Measurements from ENCODE around the gene ARID3A.

- TF ChIP-seq CTCF (IDR thresholded peaks at IDR 0.05): no peak
- TF ChIP-seq POLR2A (IDR thresholded peaks at IDR 0.05): no peak
Measured at GRCh38 chr19:960020-960419, 34.2 kb downstream of the ARID3A start.

Data from uterus (tissue), 2 donors.